Trophoblast cell (in vitro differentiated cells and primary cell): ENCODE data around the gene MYO7A.

ENCODE experiments used
- DNase-seq, 2 donors: peaks; one replicate each; pipeline ENCODE4 v3.0.0-alpha.2; 2016
- H2AFZ ChIP-seq: 2 replicates; pipeline ENCODE4 v1.6.1; 2013; ENCODE audit warnings: low read length, moderate library complexity, mild to moderate bottlenecking; ENCODE audit not compliant: insufficient read depth, poor library complexity
- H2AK5ac ChIP-seq: 2 replicates; pipeline ENCODE4 v1.6.1; 2013; ENCODE audit warnings: mild to moderate bottlenecking, low read length
- H2BK120ac ChIP-seq: 2 replicates; pipeline ENCODE4 v1.6.1; 2013; ENCODE audit warnings: low read length, mild to moderate bottlenecking, moderate library complexity; ENCODE audit not compliant: insufficient read depth, poor library complexity
- H2BK12ac ChIP-seq: 2 replicates; pipeline ENCODE4 v1.6.1; 2013; ENCODE audit warnings: mild to moderate bottlenecking, low read length, moderate library complexity
- H2BK5ac ChIP-seq: 2 replicates; pipeline ENCODE4 v1.6.1; 2013; ENCODE audit warnings: low read length, low read depth, moderate library complexity, mild to moderate bottlenecking; ENCODE audit not compliant: poor library complexity
- H3K14ac ChIP-seq: 2 replicates; pipeline ENCODE4 v1.6.1; 2013; ENCODE audit warnings: mild to moderate bottlenecking, low read length
- H3K18ac ChIP-seq: 2 replicates; pipeline ENCODE4 v1.6.1; 2013; ENCODE audit warnings: mild to moderate bottlenecking, low read length
- H3K23ac ChIP-seq: 2 replicates; pipeline ENCODE4 v1.6.1; 2013; ENCODE audit warnings: low read length
- H3K27ac ChIP-seq: 2 replicates; pipeline ENCODE4 v1.5.1; 2013; ENCODE audit warnings: low read depth, mild to moderate bottlenecking, inconsistent platforms, low read length, moderate library complexity
- H3K27me3 ChIP-seq: 2 replicates; pipeline ENCODE4 v1.6.1; 2013; ENCODE audit warnings: inconsistent platforms, mild to moderate bottlenecking, low read length, moderate library complexity; ENCODE audit not compliant: insufficient read depth
- H3K36me3 ChIP-seq, 2 experiments: 1 replicate in 1 of 2; 2 replicates in 1 of 2; pipeline ENCODE4 v1.6.1; 2013; ENCODE audit warnings: low read length in 2 of 2, mild to moderate bottlenecking in 2 of 2, moderate library complexity in 1 of 2; ENCODE audit not compliant: insufficient read depth in 2 of 2, control insufficient read depth in 1 of 2
- H3K4ac ChIP-seq: 2 replicates; pipeline ENCODE4 v1.6.1; 2013; ENCODE audit warnings: low read depth, mild to moderate bottlenecking, low read length, moderate library complexity
- H3K4me1 ChIP-seq, 2 experiments: 1 replicate in 1 of 2; 2 replicates in 1 of 2; pipeline ENCODE4 v1.6.1; 2013; ENCODE audit warnings: low read length in 2 of 2, mild to moderate bottlenecking in 2 of 2, moderate library complexity in 1 of 2; ENCODE audit not compliant: insufficient read depth in 2 of 2, control insufficient read depth in 1 of 2
- H3K4me2 ChIP-seq: 2 replicates; pipeline ENCODE4 v1.6.1; 2013; ENCODE audit warnings: inconsistent platforms, mild to moderate bottlenecking, low read length, moderate library complexity
- H3K4me3 ChIP-seq: 2 replicates; pipeline ENCODE4 v1.5.1; 2013; ENCODE audit warnings: mild to moderate bottlenecking, low read depth, low read length, inconsistent platforms
- H3K79me1 ChIP-seq: one replicate; pipeline ENCODE4 v1.6.1; 2013; ENCODE audit warnings: low read length
- H3K79me2 ChIP-seq: 2 replicates; pipeline ENCODE4 v1.6.1; 2013; ENCODE audit warnings: low read length, mild to moderate bottlenecking; ENCODE audit not compliant: control insufficient read depth, insufficient read depth, poor library complexity
- H3K9ac ChIP-seq: 2 replicates; pipeline ENCODE4 v1.6.1; 2013; ENCODE audit warnings: mild to moderate bottlenecking, low read length
- H3K9me3 ChIP-seq: 2 replicates; pipeline ENCODE4 v1.6.1; 2013; ENCODE audit warnings: low read depth, mild to moderate bottlenecking, control low read depth, inconsistent platforms, low read length; ENCODE audit not compliant: insufficient read depth
- H4K12ac ChIP-seq: 2 replicates; pipeline ENCODE4 v1.6.1; 2013; ENCODE audit warnings: low read depth, mild to moderate bottlenecking, low read length, moderate library complexity
- H4K8ac ChIP-seq: 2 replicates; pipeline ENCODE4 v1.6.1; 2013; ENCODE audit warnings: low read depth, mild to moderate bottlenecking, low read length, moderate library complexity
- H4K91ac ChIP-seq: one replicate; pipeline ENCODE4 v1.6.1; 2013; ENCODE audit warnings: low read depth, mild to moderate bottlenecking, low read length, moderate library complexity
- WGBS: extraction: QIAGEN DNeasy Blood & Tissue Kit; methylation state at CpG from one replicate; pipeline ENCODE4 v1.1.7; 2013; ENCODE audit warnings: missing lambda C conversion rate; ENCODE audit not compliant: insufficient read length, insufficient coverage; ENCODE audit errors: extremely low coverage; 5-methylcytosine and 5-hydroxymethylcytosine counted together

MYO7A gene

DNA sequence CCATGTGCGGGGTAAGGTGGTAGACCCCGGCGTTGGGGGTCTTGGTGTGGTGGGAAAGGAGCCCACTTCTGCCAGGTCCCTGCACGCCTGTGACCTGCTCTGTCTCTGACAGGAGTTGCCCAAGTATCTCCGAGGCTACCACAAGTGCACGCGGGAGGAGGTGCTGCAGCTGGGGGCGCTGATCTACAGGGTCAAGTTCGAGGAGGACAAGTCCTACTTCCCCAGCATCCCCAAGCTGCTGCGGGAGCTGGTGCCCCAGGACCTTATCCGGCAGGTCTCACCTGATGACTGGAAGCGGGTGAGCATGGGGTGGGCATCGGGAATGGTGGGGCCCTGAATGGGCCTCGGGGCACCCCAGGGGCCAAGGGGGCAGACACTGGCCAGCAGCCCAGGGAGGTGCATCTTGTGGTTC is 83.0 kb downstream of the MYO7A start:
- Histone ChIP-seq H3K79me1 (no peaks in the 10 kb centered on the region), H3K9ac (no peak overlapping the region), H2BK5ac (no peak overlapping the region), H3K36me3 (no peaks in the 10 kb centered on the region), H4K12ac (no peak overlapping the region), H3K4ac (no peak overlapping the region), H3K79me2 (no peaks in the 10 kb centered on the region), H3K18ac (no peak overlapping the region), H3K9me3 (peaks cover 1% of the 10 kb centered on the region), H4K8ac (no peak overlapping the region), H3K23ac (no peak overlapping the region), H3K4me3 (no peak overlapping the region), H3K14ac (no peak overlapping the region), H2AFZ (no peak overlapping the region), H2BK12ac (no peak overlapping the region), H3K4me1 (no peaks in the 10 kb centered on the region), H3K4me2 (no peak overlapping the region), H2AK5ac (no peak overlapping the region), H3K27ac (no peak overlapping the region), H3K27me3 (no peaks in the 10 kb centered on the region), H2BK120ac (no peak overlapping the region), H4K91ac (no peak overlapping the region)
- WGBS: no CpG with 5 or more reads among the region's 14 CpGs
- no peak for DNase-seq

DNA sequence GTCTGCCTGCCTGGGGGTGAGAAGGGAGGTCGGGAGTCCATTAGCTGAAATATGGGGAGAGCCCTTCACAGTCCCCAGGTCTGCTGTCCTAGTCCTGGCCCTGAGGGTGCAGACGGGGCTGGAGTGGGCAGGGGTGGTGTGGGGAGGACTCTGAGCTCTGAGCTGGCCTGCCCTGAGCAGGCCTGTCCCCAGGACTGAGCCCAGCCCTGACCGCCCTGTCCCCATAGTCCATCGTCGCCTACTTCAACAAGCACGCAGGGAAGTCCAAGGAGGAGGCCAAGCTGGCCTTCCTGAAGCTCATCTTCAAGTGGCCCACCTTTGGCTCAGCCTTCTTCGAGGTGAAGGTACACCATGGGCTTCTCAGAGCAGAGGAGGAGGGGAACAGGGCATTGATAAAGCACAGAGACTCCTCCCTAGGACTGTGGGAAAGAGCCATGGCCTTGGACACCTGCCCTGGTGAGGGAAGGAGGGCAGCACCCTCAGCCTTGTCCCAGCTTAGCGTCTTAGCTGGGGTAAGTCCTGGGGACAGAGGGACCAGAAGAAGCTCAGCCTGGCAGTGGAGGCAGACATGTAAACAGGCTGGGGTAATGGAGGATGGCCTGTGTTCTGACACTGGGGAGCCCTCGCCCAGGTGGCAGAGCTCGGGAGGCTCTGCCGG is 83.7 kb downstream of the MYO7A start:
- Histone ChIP-seq H3K27me3 (no peaks in the 10 kb centered on the region), H3K4me3 (no peak overlapping the region), H3K4me1 (no peaks in the 10 kb centered on the region), H3K79me2 (no peaks in the 10 kb centered on the region), H3K18ac (no peak overlapping the region), H3K4ac (no peak overlapping the region), H4K91ac (no peak overlapping the region), H3K36me3 (no peaks in the 10 kb centered on the region), H2BK12ac (no peak overlapping the region), H4K12ac (no peak overlapping the region), H3K79me1 (no peaks in the 10 kb centered on the region), H3K14ac (no peak overlapping the region), H2BK120ac (no peak overlapping the region), H2BK5ac (no peak overlapping the region), H3K27ac (no peak overlapping the region), H3K9me3 (peaks cover 1% of the 10 kb centered on the region), H3K9ac (no peak overlapping the region), H3K4me2 (no peak overlapping the region), H4K8ac (no peak overlapping the region), H3K23ac (no peak overlapping the region), H2AK5ac (no peak overlapping the region), H2AFZ (no peak overlapping the region)
- no CpG with 5 or more reads among the region's 11 CpGs for WGBS
- DNase-seq: no peak

DNA sequence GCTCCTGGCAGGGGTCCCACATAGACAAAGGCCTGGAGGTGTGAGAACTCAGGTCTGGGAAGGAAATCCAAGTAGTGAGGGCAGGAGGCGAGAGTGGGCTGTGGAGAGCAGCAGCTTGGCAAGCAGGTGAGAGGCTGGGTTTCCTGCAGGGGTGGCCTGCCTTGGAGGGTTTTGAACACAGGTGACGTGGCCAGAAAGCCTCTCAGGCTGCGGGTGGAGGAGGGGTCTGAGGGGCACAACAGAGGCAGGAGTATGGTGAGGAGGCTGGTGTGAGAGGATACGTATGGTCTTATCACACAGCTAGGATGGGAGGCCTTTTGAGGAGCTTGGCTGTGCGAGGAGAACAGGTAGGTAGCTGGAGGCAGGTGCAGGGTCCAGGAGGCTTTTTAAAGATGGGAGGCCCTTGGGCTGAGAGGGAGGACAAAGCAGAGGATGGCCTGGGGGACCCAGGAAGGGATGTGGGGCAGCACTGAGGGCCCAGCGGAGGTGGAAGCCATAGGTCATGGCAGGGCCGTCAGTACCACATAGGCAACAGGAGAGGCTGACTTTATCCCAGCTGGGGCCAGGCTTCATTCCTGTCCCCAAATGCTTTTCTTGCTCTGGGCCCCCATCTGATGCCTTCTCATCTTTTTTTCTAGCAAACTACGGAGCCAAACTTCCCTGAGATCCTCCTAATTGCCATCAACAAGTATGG is 84.4 kb downstream of the MYO7A start:
- no peak overlapping the region for H3K27ac ChIP-seq
- no peak overlapping the region for H3K23ac ChIP-seq
- no peak overlapping the region for H2AK5ac ChIP-seq
- H2BK12ac ChIP-seq: no peak overlapping the region
- H4K12ac ChIP-seq: no peak overlapping the region
- H4K8ac ChIP-seq: no peak overlapping the region
- H2AFZ ChIP-seq: no peak overlapping the region
- no CpG with 5 or more reads among the region's 8 CpGs for WGBS
- H3K79me1 ChIP-seq: no peaks in the 10 kb centered on the region
- H3K4me2 ChIP-seq: no peak overlapping the region
- H3K18ac ChIP-seq: no peak overlapping the region
- H3K14ac ChIP-seq: no peak overlapping the region
- DNase-seq: no peak
- H3K9ac ChIP-seq: no peak overlapping the region
- H3K4ac ChIP-seq: no peak overlapping the region
- no peak overlapping the region for H4K91ac ChIP-seq
- H2BK120ac ChIP-seq: no peak overlapping the region
- no peaks in the 10 kb centered on the region for H3K27me3 ChIP-seq
- H3K79me2 ChIP-seq: no peaks in the 10 kb centered on the region
- H3K4me3 ChIP-seq: no peak overlapping the region
- H2BK5ac ChIP-seq: no peak overlapping the region
- no peaks in the 10 kb centered on the region for H3K4me1 ChIP-seq
- peaks cover 1% of the 10 kb centered on the region for H3K9me3 ChIP-seq
- H3K36me3 ChIP-seq: no peaks in the 10 kb centered on the region

DNA sequence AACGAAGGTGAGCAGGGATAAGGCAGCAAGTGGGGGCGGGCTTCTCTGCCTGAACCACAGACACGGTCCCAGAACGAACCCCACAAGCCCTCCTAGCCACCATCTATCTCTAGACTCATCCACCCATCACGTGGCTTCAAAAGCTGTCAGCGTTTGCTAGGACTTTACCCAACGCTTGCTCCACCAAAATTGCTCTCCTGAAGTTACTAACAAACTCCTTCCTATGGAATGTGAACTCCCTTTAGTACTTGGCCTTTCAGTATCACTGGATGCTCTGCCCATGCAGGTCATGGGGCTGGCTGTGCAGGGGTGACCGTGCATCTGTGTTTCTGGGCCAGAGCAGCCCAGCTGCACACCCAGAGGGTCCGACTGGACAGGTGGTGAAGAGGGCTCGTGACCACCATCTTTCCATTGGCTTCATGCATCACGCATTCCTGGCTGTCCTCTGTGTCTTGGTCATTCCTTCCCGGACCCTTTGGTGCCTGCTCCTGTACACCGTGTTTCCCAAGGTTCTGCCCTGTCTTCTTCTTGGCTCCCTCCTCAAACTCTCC is 85.1 kb downstream of the MYO7A start:
- Histone ChIP-seq H3K27ac (no peak overlapping the region), H3K36me3 (no peaks in the 10 kb centered on the region), H3K23ac (no peak overlapping the region), H3K4me3 (no peak overlapping the region), H4K12ac (no peak overlapping the region), H2AK5ac (no peak overlapping the region), H4K8ac (no peak overlapping the region), H3K27me3 (no peaks in the 10 kb centered on the region), H3K9ac (no peak overlapping the region), H2BK12ac (no peak overlapping the region), H3K79me2 (no peaks in the 10 kb centered on the region), H3K4ac (no peak overlapping the region), H2BK120ac (no peak overlapping the region), H3K18ac (no peak overlapping the region), H2AFZ (no peak overlapping the region), H3K4me1 (no peaks in the 10 kb centered on the region), H4K91ac (no peak overlapping the region), H3K4me2 (no peak overlapping the region), H3K79me1 (no peaks in the 10 kb centered on the region), H3K9me3 (peaks cover 1% of the 10 kb centered on the region), H2BK5ac (no peak overlapping the region), H3K14ac (no peak overlapping the region)
- no CpG with 5 or more reads among the region's 13 CpGs for WGBS
- no peak for DNase-seq
